Uterus (tissue), 4 donors: ENCODE results near the gene PNMA8B. TPM values are rescaled to one million over a fixed set of nuclear protein-coding genes. Genes with fewer than 3 reads are reported as not detected.

Source experiments
- DNase-seq, 2 donors: peaks; one replicate each; pipeline ENCODE4 v3.0.0-alpha.2; 2019 to 2020
- H3K27ac ChIP-seq, 2 donors: fragments of 200-600 bp; sonication (generic); 1 replicate in 1 of 2; 2 replicates in 1 of 2; pipeline ENCODE4 v1.5.1; 2016 to 2018
- H3K27me3 ChIP-seq, 2 donors: fragments of 200-600 bp; sonication (generic); one replicate each; pipeline ENCODE4 v1.5.1; 2018 to 2019; ENCODE audit warnings: control low read depth in 1 of 2
- H3K36me3 ChIP-seq, 2 donors: fragments of 200-600 bp; sonication (generic); one replicate each; pipeline ENCODE4 v1.5.1; 2019; ENCODE audit warnings: control low read depth in 1 of 2
- H3K4me1 ChIP-seq, 2 donors: fragments of 200-600 bp; sonication (generic); one replicate each; pipeline ENCODE4 v1.5.1; 2018 to 2019; ENCODE audit warnings: control low read depth in 1 of 2
- H3K4me3 ChIP-seq, 2 donors: fragments of 200-600 bp; sonication (generic); 1 replicate in 1 of 2; 2 replicates in 1 of 2; pipeline ENCODE4 v1.5.1; 2018 to 2019; ENCODE audit warnings: mild to moderate bottlenecking in 1 of 2
- H3K9me3 ChIP-seq, 2 donors: fragments of 200-600 bp; sonication (generic); one replicate each; pipeline ENCODE4 v1.5.1; 2019; ENCODE audit warnings: control low read depth in 1 of 2
- POLR2A ChIP-seq, 2 donors: fragments of 450-650 bp; IDR thresholded peaks; one replicate each; pipeline ENCODE4 v1.6.1; 2016; ENCODE audit warnings: antibody characterized with exemption in 2 of 2, mild to moderate bottlenecking in 1 of 2, moderate library complexity in 1 of 2
- intact Hi-C: fragments of 100-400 bp; cut with DNase I; formaldehyde crosslinking; loops from one replicate; pipeline ENCODE4 v1.15.1; 2023; ENCODE audit warnings: low total_unique reads
- total RNA-seq, 4 donors: library from RNA; depleted of rRNA in 3 of 4; stranded (reverse); fragments of >200 nt in 3 of 4; gene quantifications; one replicate each; pipeline versions ENCODE4 v1.1.0 to v1.2.4, GENCODE V29; 2014 to 2023
- TF ChIP-seq, protein P1 (sequence below), 4 experiments: fragments of 200-600 bp in 2 of 4; fragments of 450-650 bp in 2 of 4; sonication (generic) in 2 of 4; IDR thresholded peaks; one replicate each; pipeline ENCODE4 v1.5.1; 2016 to 2019; ENCODE audit warnings: antibody characterized with exemption in 4 of 4, mild to moderate bottlenecking in 2 of 4, moderate library complexity in 1 of 4
- donor health status: DM: yes; HTN: yes; CAD: no.

Gene PNMA8B
- total RNA-seq, 4 donors from 2014 or later = 2.2 to 7.9 (median 3.1) TPM; not detected in 1

DNA sequence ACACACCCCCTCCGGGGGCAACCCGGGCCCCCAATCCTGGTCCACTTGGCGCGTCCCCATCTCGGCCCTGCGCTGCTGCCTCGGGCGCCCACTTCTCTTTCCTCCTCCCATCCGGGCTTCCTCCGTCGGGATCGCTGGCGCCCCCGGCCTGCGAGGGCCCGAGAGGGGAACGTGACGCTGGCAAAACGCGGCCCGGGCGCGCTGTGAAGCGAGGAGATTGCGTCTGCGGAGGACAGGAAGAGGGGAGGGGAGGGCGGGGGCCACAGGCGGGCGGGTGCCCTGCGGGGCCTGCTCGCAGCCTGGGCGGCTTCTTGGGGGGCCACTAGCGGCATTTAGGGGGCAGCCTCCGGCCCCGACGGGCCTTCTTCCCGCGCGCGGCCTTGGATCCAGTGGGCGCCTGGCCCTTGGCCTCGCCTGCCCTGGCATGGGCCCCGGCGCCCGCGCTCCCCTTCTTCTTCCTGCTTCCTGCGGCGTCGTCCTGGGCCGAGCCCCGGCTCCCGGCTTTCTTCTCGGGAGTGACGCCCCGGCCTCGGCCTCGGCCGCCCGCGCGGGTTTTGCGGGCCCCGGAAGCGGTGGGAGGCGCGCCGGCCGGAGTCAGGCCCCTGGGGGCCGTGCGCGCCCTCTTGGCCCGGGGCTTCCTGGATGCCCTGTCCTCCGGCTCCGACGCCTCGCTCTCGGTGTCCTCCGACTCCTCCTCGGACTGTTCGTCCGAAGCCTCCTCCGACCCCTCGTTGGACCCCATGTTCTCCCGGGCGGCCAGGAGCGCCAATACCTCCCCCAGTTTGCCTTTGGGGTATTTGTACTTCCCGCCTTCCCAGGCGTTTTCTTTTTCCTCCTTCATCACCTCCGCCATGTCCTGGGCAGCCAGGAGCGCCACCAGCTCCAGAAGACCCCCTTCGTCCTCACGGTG is 2.2 kb downstream of the PNMA8B start:
- intact Hi-C loops = loop anchor here (10.0 kb wide), 1 partner anchor 219 kb away; no protein-coding TSS in a partner anchor
- peak in 1 of 2 donors; percentile 50 for DNase-seq
- no peak for TF ChIP-seq POLR2A (IDR thresholded peaks at IDR 0.05)
- TF ChIP-seq, protein P1, sequence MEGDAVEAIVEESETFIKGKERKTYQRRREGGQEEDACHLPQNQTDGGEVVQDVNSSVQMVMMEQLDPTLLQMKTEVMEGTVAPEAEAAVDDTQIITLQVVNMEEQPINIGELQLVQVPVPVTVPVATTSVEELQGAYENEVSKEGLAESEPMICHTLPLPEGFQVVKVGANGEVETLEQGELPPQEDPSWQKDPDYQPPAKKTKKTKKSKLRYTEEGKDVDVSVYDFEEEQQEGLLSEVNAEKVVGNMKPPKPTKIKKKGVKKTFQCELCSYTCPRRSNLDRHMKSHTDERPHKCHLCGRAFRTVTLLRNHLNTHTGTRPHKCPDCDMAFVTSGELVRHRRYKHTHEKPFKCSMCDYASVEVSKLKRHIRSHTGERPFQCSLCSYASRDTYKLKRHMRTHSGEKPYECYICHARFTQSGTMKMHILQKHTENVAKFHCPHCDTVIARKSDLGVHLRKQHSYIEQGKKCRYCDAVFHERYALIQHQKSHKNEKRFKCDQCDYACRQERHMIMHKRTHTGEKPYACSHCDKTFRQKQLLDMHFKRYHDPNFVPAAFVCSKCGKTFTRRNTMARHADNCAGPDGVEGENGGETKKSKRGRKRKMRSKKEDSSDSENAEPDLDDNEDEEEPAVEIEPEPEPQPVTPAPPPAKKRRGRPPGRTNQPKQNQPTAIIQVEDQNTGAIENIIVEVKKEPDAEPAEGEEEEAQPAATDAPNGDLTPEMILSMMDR (IDR thresholded peaks at IDR 0.05) = no peak
- Histone ChIP-seq H3K36me3 (no peaks in the 10 kb centered on the region), H3K4me3 (peak overlapping the region; percentile 23 to 40), H3K4me1 (peaks cover 0 to 23% of the 10 kb centered on the region in 2 donors), H3K27ac (peak overlapping the region; percentile 46 to 53), H3K9me3 (no peaks in the 10 kb centered on the region), H3K27me3 (no peaks in the 10 kb centered on the region)

DNA sequence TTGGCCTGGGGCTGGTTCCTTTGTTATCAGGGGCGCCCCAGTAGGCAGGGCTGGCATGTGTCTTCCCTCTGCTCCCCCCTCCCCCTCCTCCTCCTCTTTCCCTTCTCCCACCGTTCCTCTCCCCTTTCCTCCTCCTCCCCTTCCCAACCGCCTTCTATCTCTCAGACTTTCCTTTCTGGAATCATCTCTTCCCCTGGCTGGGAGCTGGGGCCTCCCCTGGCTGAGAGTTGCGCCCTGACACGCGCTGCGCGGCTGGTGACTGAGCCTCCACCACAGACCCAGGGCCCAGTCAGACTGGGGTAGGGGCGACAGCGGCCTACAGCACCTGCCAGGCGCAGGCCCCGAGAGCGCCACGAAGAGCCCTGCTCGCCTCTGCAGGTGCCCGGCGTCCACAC is 2.8 kb downstream of the PNMA8B start:
- no peak for DNase-seq
- peak overlapping the region; percentile 46 to 53 for H3K27ac ChIP-seq
- H3K4me1 ChIP-seq = peaks cover 0 to 23% of the 10 kb centered on the region in 2 donors
- H3K27me3 ChIP-seq = no peaks in the 10 kb centered on the region
- no peaks in the 10 kb centered on the region for H3K36me3 ChIP-seq
- H3K9me3 ChIP-seq = no peaks in the 10 kb centered on the region
- intact Hi-C loops = loop anchor here (10.0 kb wide), 1 partner anchor 218 kb away; no protein-coding TSS in a partner anchor
- TF ChIP-seq, protein P1 (IDR thresholded peaks at IDR 0.05) = no peak
- TF ChIP-seq POLR2A (IDR thresholded peaks at IDR 0.05) = no peak
- peak overlapping the region; percentile 23 to 40 for H3K4me3 ChIP-seq

DNA sequence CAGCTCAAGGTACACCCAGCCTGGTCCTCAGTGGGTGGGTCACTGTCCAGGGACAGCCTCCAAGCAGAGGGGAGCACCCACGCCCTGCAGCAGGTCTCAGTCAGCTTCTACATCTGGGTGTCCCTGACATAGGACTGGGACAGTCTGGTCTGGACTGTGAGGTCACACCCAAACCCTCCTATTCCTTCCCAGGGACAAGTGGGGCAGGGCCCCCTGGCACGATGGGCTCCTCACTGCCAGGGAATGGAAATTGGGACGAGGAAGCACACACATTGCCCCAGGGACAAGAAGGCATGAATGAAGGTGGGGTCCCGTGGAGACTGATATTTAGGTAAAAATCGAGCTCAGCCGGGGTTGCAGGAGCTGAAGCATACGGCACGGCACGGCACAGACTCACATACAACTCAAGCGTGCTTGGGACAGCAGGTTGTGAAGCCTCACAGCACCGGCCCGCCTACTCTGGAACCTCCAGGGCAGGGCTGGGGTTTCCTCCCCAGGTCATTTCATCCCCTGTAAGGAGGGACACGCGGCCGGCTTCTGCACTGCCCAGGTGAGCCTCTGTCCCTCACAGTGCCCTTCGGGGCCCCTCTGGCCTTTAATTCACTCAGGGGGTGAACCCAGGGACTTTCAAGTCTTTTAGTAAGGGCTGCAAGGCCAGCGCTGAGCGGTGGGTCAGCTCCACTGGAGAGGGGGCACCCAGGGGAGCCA is 3.5 kb downstream of the PNMA8B start:
- intact Hi-C loops = loop anchor here (10.0 kb wide), 1 partner anchor 217 kb away; no protein-coding TSS in a partner anchor
- Histone ChIP-seq H3K9me3 (no peaks in the 10 kb centered on the region), H3K27ac (no peak overlapping the region)

DNA sequence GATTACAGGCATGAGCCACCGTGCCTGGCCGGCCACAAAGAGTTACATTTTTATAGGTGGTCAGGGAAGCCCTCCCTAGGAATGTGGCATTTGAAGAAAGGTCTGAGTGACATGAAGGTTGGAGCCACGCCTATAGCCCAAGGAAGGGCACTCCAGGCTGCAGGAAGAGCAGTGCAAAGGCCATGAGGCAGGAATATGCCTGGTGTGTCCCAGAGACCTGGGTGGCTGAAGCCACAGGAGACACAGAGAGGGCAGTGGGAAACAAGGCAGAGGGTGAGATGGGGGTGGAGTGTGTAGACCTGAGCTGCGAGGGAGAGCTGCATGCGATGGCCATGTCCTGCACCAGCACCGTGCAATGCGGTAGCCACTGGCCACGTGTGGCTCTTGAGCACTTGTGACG is 4.9 kb downstream of the PNMA8B start:
- Histone ChIP-seq H3K4me1 (peaks cover 0 to 23% of the 10 kb centered on the region in 2 donors), H3K27me3 (no peaks in the 10 kb centered on the region), H3K27ac (no peak overlapping the region), H3K36me3 (no peaks in the 10 kb centered on the region), H3K4me3 (no peak overlapping the region), H3K9me3 (no peaks in the 10 kb centered on the region)
- intact Hi-C loops = loop anchor here (10.0 kb wide), 1 partner anchor 216 kb away; no protein-coding TSS in a partner anchor
- DNase-seq = no peak
- TF ChIP-seq, protein P1 (IDR thresholded peaks at IDR 0.05) = no peak
- TF ChIP-seq POLR2A (IDR thresholded peaks at IDR 0.05) = no peak

More for the DNA sequence above, 3.5 kb downstream of the PNMA8B start:
- Histone ChIP-seq H3K27me3 (no peaks in the 10 kb centered on the region), H3K36me3 (no peaks in the 10 kb centered on the region), H3K4me3 (no peak overlapping the region), H3K4me1 (peaks cover 0 to 23% of the 10 kb centered on the region in 2 donors)
- TF ChIP-seq, protein P1 (IDR thresholded peaks at IDR 0.05) = no peak
- TF ChIP-seq POLR2A (IDR thresholded peaks at IDR 0.05) = no peak
- DNase-seq = no peak
